GM12878 (cell line): ENCODE data around the gene NIPSNAP3A.

ENCODE experiments used
- CEBPB ChIP-seq, 2 experiments: fragments of 150-350 bp in 1 of 2; IDR thresholded peaks; 2 replicates each; pipeline ENCODE4 v1.6.1; 2012 to 2014; ENCODE audit warnings: low read depth in 2 of 2, low read length in 2 of 2, borderline replicate concordance in 1 of 2, inconsistent platforms in 1 of 2
- EP300 ChIP-seq, 2 experiments: fragments of 150-350 bp in 1 of 2; IDR thresholded peaks; 2 replicates each; pipeline ENCODE4 v1.6.1; 2011 to 2012; ENCODE audit warnings: low read depth in 2 of 2, low read length in 2 of 2, borderline replicate concordance in 1 of 2, improper control_type of control experiment in 1 of 2, inconsistent platforms in 1 of 2; ENCODE audit not compliant: control insufficient read depth in 1 of 2
- FOXM1 ChIP-seq: IDR thresholded peaks from 2 replicates; pipeline ENCODE4 v1.6.1; 2012; ENCODE audit warnings: low read depth, mild to moderate bottlenecking, inconsistent platforms, low read length, moderate library complexity
- HDAC2 ChIP-seq: fragments of 200-600 bp; sonication (generic); IDR thresholded peaks from 2 replicates; pipeline ENCODE4 v1.6.1; 2017
- SIN3A ChIP-seq: IDR thresholded peaks from 2 replicates; pipeline ENCODE4 v1.6.1; 2012; ENCODE audit warnings: low read depth, low read length, improper control_type of control experiment
- SRF ChIP-seq, 2 experiments: IDR thresholded peaks; 2 replicates each; pipeline ENCODE4 v1.6.1; 2011; ENCODE audit warnings: low read depth in 2 of 2, low read length in 2 of 2, mild to moderate bottlenecking in 1 of 2, moderate library complexity in 1 of 2
- SUPT20H ChIP-seq: IDR thresholded peaks from 2 replicates; pipeline ENCODE4 v1.6.1; 2011; ENCODE audit warnings: low read depth, mild to moderate bottlenecking, low read length, moderate library complexity, borderline replicate concordance; ENCODE audit not compliant: control insufficient read depth
- ZNF274 ChIP-seq: IDR thresholded peaks from one replicate; pipeline ENCODE4 v1.8.0; 2011; ENCODE audit not compliant: insufficient read length, insufficient read depth
- TF ChIP-seq, protein P1 (sequence below): IDR thresholded peaks from 2 replicates; pipeline ENCODE4 v1.6.1; 2012; ENCODE audit warnings: low read depth, low read length, improper control_type of control experiment
- TF ChIP-seq, protein P2 (sequence below), 3 experiments: IDR thresholded peaks in 2 of 3; conservative IDR thresholded peaks in 1 of 3; 2 replicates each; pipeline ENCODE4 v1.5.1; 2011; ENCODE audit warnings: low read depth in 3 of 3, low read length in 3 of 3, mild to moderate bottlenecking in 3 of 3, control low read depth in 2 of 3, moderate library complexity in 2 of 3, inconsistent platforms in 1 of 3, mixed read lengths in 1 of 3; ENCODE audit not compliant: control insufficient read depth in 2 of 3, insufficient read depth in 1 of 3; ENCODE audit errors: extremely low read depth in 1 of 3

DNA sequence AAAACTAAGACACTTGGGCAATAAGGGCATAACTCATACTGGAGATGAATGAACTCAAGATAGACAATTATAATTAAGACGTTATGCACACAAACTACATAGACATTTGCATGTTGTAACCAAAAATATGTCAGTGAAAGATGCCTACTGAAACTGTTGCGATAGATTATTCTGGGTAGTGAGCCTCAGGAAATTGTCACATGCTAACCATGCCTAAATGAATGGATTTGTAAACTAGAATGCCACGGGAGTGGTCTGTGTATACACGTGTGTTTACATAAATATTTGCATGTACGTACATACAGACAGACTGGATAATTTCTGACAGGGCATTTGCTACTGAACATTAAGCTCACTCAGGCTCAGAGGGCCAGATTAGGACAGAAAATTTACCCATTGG lies 17.7 kb downstream of the NIPSNAP3A start:
- TF ChIP-seq, protein P1, sequence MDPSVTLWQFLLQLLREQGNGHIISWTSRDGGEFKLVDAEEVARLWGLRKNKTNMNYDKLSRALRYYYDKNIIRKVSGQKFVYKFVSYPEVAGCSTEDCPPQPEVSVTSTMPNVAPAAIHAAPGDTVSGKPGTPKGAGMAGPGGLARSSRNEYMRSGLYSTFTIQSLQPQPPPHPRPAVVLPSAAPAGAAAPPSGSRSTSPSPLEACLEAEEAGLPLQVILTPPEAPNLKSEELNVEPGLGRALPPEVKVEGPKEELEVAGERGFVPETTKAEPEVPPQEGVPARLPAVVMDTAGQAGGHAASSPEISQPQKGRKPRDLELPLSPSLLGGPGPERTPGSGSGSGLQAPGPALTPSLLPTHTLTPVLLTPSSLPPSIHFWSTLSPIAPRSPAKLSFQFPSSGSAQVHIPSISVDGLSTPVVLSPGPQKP: no peak
- no peak for TF ChIP-seq ZNF274
- no peak for TF ChIP-seq CEBPB (IDR thresholded peaks at IDR 0.05; ENCODE audit: borderline replicate concordance in 1 of 2, low read depth in 2 of 2, low read length in 2 of 2)
- TF ChIP-seq EP300 (IDR thresholded peaks at IDR 0.05; ENCODE audit: borderline replicate concordance in 1 of 2, control insufficient read depth in 1 of 2, low read depth in 2 of 2, low read length in 2 of 2): no peak
- TF ChIP-seq FOXM1: no peak
- TF ChIP-seq HDAC2: no peak
- TF ChIP-seq SIN3A: no peak
- TF ChIP-seq, protein P2, sequence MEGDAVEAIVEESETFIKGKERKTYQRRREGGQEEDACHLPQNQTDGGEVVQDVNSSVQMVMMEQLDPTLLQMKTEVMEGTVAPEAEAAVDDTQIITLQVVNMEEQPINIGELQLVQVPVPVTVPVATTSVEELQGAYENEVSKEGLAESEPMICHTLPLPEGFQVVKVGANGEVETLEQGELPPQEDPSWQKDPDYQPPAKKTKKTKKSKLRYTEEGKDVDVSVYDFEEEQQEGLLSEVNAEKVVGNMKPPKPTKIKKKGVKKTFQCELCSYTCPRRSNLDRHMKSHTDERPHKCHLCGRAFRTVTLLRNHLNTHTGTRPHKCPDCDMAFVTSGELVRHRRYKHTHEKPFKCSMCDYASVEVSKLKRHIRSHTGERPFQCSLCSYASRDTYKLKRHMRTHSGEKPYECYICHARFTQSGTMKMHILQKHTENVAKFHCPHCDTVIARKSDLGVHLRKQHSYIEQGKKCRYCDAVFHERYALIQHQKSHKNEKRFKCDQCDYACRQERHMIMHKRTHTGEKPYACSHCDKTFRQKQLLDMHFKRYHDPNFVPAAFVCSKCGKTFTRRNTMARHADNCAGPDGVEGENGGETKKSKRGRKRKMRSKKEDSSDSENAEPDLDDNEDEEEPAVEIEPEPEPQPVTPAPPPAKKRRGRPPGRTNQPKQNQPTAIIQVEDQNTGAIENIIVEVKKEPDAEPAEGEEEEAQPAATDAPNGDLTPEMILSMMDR (IDR thresholded peaks at IDR 0.05 in 2 of 3, conservative IDR thresholded peaks at IDR 0.05 in 1 of 3; ENCODE audit: control insufficient read depth in 2 of 3, extremely low read depth in 1 of 3, insufficient read depth in 1 of 3, low read depth in 3 of 3, low read length in 3 of 3): no peak
- no peak for TF ChIP-seq SRF (IDR thresholded peaks at IDR 0.05; ENCODE audit: low read depth in 2 of 2, low read length in 2 of 2)
- TF ChIP-seq SUPT20H: no peak
